Measurements from ENCODE around the gene THRA. TPM values are rescaled to one million over a fixed set of nuclear protein-coding genes. Genes with fewer than 3 reads are reported as not detected.

The THRA gene
- polyA plus RNA-seq, 1 experiment: 25.2 TPM

GRCh38 chr17:40075201-40075941, 12.6 kb downstream of the THRA start:
- Histone ChIP-seq H3K9me3 (ENCODE audit: control insufficient read depth, insufficient read depth, low read length) (no peaks in the 10 kb centered on the region), H3K27ac (ENCODE audit: low read depth, low read length) (no peak overlapping the region), H3K4me3 (ENCODE audit: low read depth, low read length) (no peak overlapping the region), H3K27me3 (ENCODE audit: control insufficient read depth, insufficient read depth, low read length) (no peaks in the 10 kb centered on the region)
- TF ChIP-seq CTCF (IDR thresholded peaks at IDR 0.05; ENCODE audit: low read depth, low read length): peak; percentile 91
- POLR2A ChIA-PET: interaction anchor here (0.6 to 1.7 kb wide), 5 partner anchors 10 to 39 kb away, joined by 3 to 9 read pairs (median 3); partner anchors contain the start of gene NR1D1
- CTCF ChIA-PET: interaction anchor here (0.5 to 6.7 kb wide), 33 partner anchors 10 to 565 kb away, joined by 3 to 60 read pairs (median 8); partner anchors contain the start of genes CSF3, MED24, NR1D1 and THRA
- DNase-seq (ENCODE audit: low read depth, low spot score): no peak

- Histone ChIP-seq H3K27me3 (ENCODE audit: control insufficient read depth, insufficient read depth, low read length) (no peaks in the 10 kb centered on the region), H3K4me3 (ENCODE audit: low read depth, low read length) (no peak overlapping the region), H3K9me3 (ENCODE audit: control insufficient read depth, insufficient read depth, low read length) (no peaks in the 10 kb centered on the region), H3K27ac (ENCODE audit: low read depth, low read length) (no peak overlapping the region)
- no peak for DNase-seq (ENCODE audit: low read depth, low spot score)
- CTCF ChIA-PET: interaction anchor here (0.6 to 6.7 kb wide), 25 partner anchors 9 to 565 kb away, joined by 3 to 60 read pairs (median 10); partner anchors contain the start of genes CSF3, MED24, NR1D1 and THRA
- POLR2A ChIA-PET: interaction anchor here (0.6 to 1.7 kb wide), 3 partner anchors 10 to 40 kb away, joined by 3 to 9 read pairs (median 3); partner anchors contain the start of gene NR1D1
- no peak for TF ChIP-seq CTCF (IDR thresholded peaks at IDR 0.05; ENCODE audit: low read depth, low read length)
Measured at GRCh38 chr17:40075942-40076498, 13.3 kb downstream of the THRA start.

GRCh38 chr17:40076591-40076990, 13.8 kb downstream of the THRA start:
- no peaks in the 10 kb centered on the region for H3K9me3 ChIP-seq (ENCODE audit: control insufficient read depth, insufficient read depth, low read length)
- ChIA-PET CTCF (interaction anchor here (1.0 to 6.7 kb wide), 5 partner anchors 8 to 41 kb away, joined by 3 to 58 read pairs (median 30); partner anchors contain the start of gene MED24), POLR2A (no interaction called here)
- H3K27me3 ChIP-seq (ENCODE audit: control insufficient read depth, insufficient read depth, low read length): no peaks in the 10 kb centered on the region
- H3K27ac ChIP-seq (ENCODE audit: low read depth, low read length): no peak overlapping the region
- H3K4me3 ChIP-seq (ENCODE audit: low read depth, low read length): no peak overlapping the region
- no peak for TF ChIP-seq CTCF (IDR thresholded peaks at IDR 0.05; ENCODE audit: low read depth, low read length)
- DNase-seq (ENCODE audit: low read depth, low spot score): no peak

- H3K9me3 ChIP-seq (ENCODE audit: control insufficient read depth, insufficient read depth, low read length): no peaks in the 10 kb centered on the region
- ChIA-PET POLR2A (no interaction called here), CTCF (no interaction called here)
- no peak overlapping the region for H3K4me3 ChIP-seq (ENCODE audit: low read depth, low read length)
- no peaks in the 10 kb centered on the region for H3K27me3 ChIP-seq (ENCODE audit: control insufficient read depth, insufficient read depth, low read length)
- no peak overlapping the region for H3K27ac ChIP-seq (ENCODE audit: low read depth, low read length)
- no peak for DNase-seq (ENCODE audit: low read depth, low spot score)
- no peak for TF ChIP-seq CTCF (IDR thresholded peaks at IDR 0.05; ENCODE audit: low read depth, low read length)
Measured at GRCh38 chr17:40079545-40079944, 16.8 kb downstream of the THRA start.

GRCh38 chr17:40084477-40084876, 21.7 kb downstream of the THRA start:
- CTCF ChIA-PET: interaction anchor here (1.4 to 3.9 kb wide), 2 partner anchors 10 to 70 kb away, joined by 4 to 58 read pairs; partner anchors contain the start of gene CSF3

More at GRCh38 chr17:40084477-40084876, 21.7 kb downstream of the THRA start:
- Histone ChIP-seq H3K9me3 (ENCODE audit: control insufficient read depth, insufficient read depth, low read length) (no peaks in the 10 kb centered on the region; the same call in 1 of the 2 replicates), H3K27me3 (ENCODE audit: control insufficient read depth, insufficient read depth, low read length) (no peaks in the 10 kb centered on the region), H3K27ac (ENCODE audit: low read depth, low read length) (no peak overlapping the region), H3K4me3 (ENCODE audit: low read depth, low read length) (no peak overlapping the region)
- no peak for TF ChIP-seq CTCF (IDR thresholded peaks at IDR 0.05; ENCODE audit: low read depth, low read length)
- DNase-seq (ENCODE audit: low read depth, low spot score): no peak
- POLR2A ChIA-PET: no interaction called here

Data from AG04450 (cell line).